ENCODE results near the gene SF3B4. TPM values are rescaled to one million over a fixed set of nuclear protein-coding genes. Genes with fewer than 3 reads are reported as not detected.
"Not testable (repeated sequence)": the region's sequence is repeated elsewhere in the genome, so short reads cannot be mapped to it uniquely, and the experiment has no call there.

Gene SF3B4
- total RNA-seq = 12.2 TPM

- DNase-seq = peak; percentile 89
These were observed at the start of gene SF3B4 for GRCh38 chr1:149927563-149928400. TSS of gene SF3B4 (minus strand) at chr1:149927803. CDS start at chr1:149927759, 44 bp downstream.

- no peak for DNase-seq
These were observed 49.7 kb upstream of the SF3B4 start for GRCh38 chr1:149977345-149977744.

GRCh38 chr1:149972547-149972946, 44.9 kb upstream of the SF3B4 start:
- no peak for DNase-seq

- DNase-seq = no peak
These were observed 40.0 kb upstream of the SF3B4 start for GRCh38 chr1:149967646-149968045.

GRCh38 chr1:149967041-149967440, 39.4 kb upstream of the SF3B4 start:
- no peak for DNase-seq

GRCh38 chr1:149966405-149966804, 38.8 kb upstream of the SF3B4 start:
- no peak for DNase-seq

- no peak for DNase-seq
These were observed 37.8 kb upstream of the SF3B4 start for GRCh38 chr1:149965440-149965839.

- no peak for DNase-seq
These were observed 35.8 kb upstream of the SF3B4 start for GRCh38 chr1:149963358-149963757.

GRCh38 chr1:149962736-149963135, 35.1 kb upstream of the SF3B4 start:
- DNase-seq = no peak

- DNase-seq = no peak
These were observed 34.5 kb upstream of the SF3B4 start for GRCh38 chr1:149962039-149962647.

- DNase-seq = not testable (repeated sequence)
These were observed 29.9 kb upstream of the SF3B4 start for GRCh38 chr1:149957548-149957947.

- no peak for DNase-seq
These were observed 22.3 kb upstream of the SF3B4 start for GRCh38 chr1:149949911-149950310.

GRCh38 chr1:149945206-149945605, 17.6 kb upstream of the SF3B4 start:
- DNase-seq = no peak

GRCh38 chr1:149942885-149943284, 15.3 kb upstream of the SF3B4 start:
- no peak for DNase-seq

GRCh38 chr1:149942207-149942606, 14.6 kb upstream of the SF3B4 start:
- DNase-seq = no peak

GRCh38 chr1:149940427-149940826, 12.8 kb upstream of the SF3B4 start:
- no peak for DNase-seq

GRCh38 chr1:149938668-149939003, 11.0 kb upstream of the SF3B4 start:
- DNase-seq = not testable (repeated sequence)

GRCh38 chr1:149937759-149938158, 10.2 kb upstream of the SF3B4 start:
- peak; percentile 27 for DNase-seq

GRCh38 chr1:149936992-149937705, 9.5 kb upstream of the SF3B4 start:
- DNase-seq = peak; percentile 30

GRCh38 chr1:149936170-149936991, 8.8 kb upstream of the SF3B4 start, which contains the start of gene MTMR11:
TSS of gene MTMR11 (minus strand) at chr1:149936879. CDS start at chr1:149936647, 232 bp downstream.
- DNase-seq = peak; percentile 29

- DNase-seq = peak; percentile 7
These were observed 6.8 kb upstream of the SF3B4 start for GRCh38 chr1:149934356-149934755.

- DNase-seq = no peak
These were observed 5.6 kb upstream of the SF3B4 start for GRCh38 chr1:149933208-149933607.

Measured in skin of body (tissue), 2 donors.